Lower leg skin (tissue), 4 donors: ENCODE measurements around the gene DEFB110. TPM values are rescaled to one million over a fixed set of nuclear protein-coding genes. Genes with fewer than 3 reads are reported as not detected.

ENCODE experiments used
- DNase-seq, 2 donors: peaks; one replicate each; pipeline ENCODE4 v3.0.0-alpha.2; 2019; ENCODE audit warnings: low spot score in 2 of 2
- H3K4me3 ChIP-seq: fragments of 200-600 bp; sonication (generic); 2 replicates; pipeline ENCODE4 v1.5.1; 2017; ENCODE audit warnings: mild to moderate bottlenecking, low read depth; ENCODE audit not compliant: poor library complexity, severe bottlenecking
- CTCF ChIP-seq, 3 donors: fragments of 450-650 bp; IDR thresholded peaks; one replicate each; pipeline ENCODE4 v1.5.1; 2016; ENCODE audit warnings: antibody characterized with exemption in 3 of 3, mild to moderate bottlenecking in 3 of 3, moderate library complexity in 2 of 3
- POLR2A ChIP-seq, 2 donors: fragments of 450-650 bp; IDR thresholded peaks; one replicate each; pipeline ENCODE4 v1.6.1; 2016 to 2017; ENCODE audit warnings: antibody characterized with exemption in 2 of 2, mild to moderate bottlenecking in 1 of 2, moderate library complexity in 1 of 2
- WGBS, 2 donors: methylation state at CpG; one replicate each; pipeline ENCODE4 v1.1.5; 2018; 5-methylcytosine and 5-hydroxymethylcytosine counted together
- intact Hi-C: fragments of 100-400 bp; cut with DNase I; formaldehyde crosslinking; loops from one replicate; pipeline ENCODE4 v1.15.0; 2023; ENCODE audit warnings: low total_unique reads
- total RNA-seq, 4 donors: library from RNA; depleted of rRNA; stranded (reverse); fragments of >200 nt; gene quantifications; one replicate each; pipeline ENCODE4 v1.1.0, GENCODE V29; 2016

DEFB110 gene
- total RNA-seq, 4 donors from 2014 or later: not detected

- 79 to 87% methylated on average over 2 of the region's 2 CpGs for WGBS, 2 donors
- TF ChIP-seq CTCF (IDR thresholded peaks at IDR 0.05): no peak
- no peak for TF ChIP-seq POLR2A (IDR thresholded peaks at IDR 0.05)
- no peak overlapping the region for H3K4me3 ChIP-seq
- no peak for DNase-seq
- intact Hi-C loops: no loop called here
These were observed 32.9 kb downstream of the DEFB110 start for GRCh38 chr6:49988900-49989299.

GRCh38 chr6:49987749-49988148, 34.0 kb downstream of the DEFB110 start:
- intact Hi-C loops: no loop called here
- WGBS, 2 donors: 92 to 98% methylated on average over 2 of the region's 2 CpGs
- TF ChIP-seq POLR2A (IDR thresholded peaks at IDR 0.05): no peak
- no peak overlapping the region for H3K4me3 ChIP-seq
- no peak for DNase-seq

GRCh38 chr6:49986551-49986950, 35.2 kb downstream of the DEFB110 start:
- no peak for TF ChIP-seq POLR2A (IDR thresholded peaks at IDR 0.05)
- no peak for TF ChIP-seq CTCF (IDR thresholded peaks at IDR 0.05)
- intact Hi-C loops: no loop called here
- WGBS, 2 donors: 26 to 35% methylated on average over 1 of the region's 1 CpG
- H3K4me3 ChIP-seq: no peak overlapping the region
- no peak for DNase-seq

- DNase-seq: no peak
- TF ChIP-seq CTCF (IDR thresholded peaks at IDR 0.05): no peak
- no peak for TF ChIP-seq POLR2A (IDR thresholded peaks at IDR 0.05)
- intact Hi-C loops: no loop called here
- H3K4me3 ChIP-seq: no peak overlapping the region
- 81 to 91% methylated on average over 2 of the region's 2 CpGs for WGBS, 2 donors
These were observed 39.7 kb downstream of the DEFB110 start for GRCh38 chr6:49982046-49982445.

GRCh38 chr6:49980898-49981297, 40.9 kb downstream of the DEFB110 start:
- intact Hi-C loops: no loop called here
- 39 to 55% methylated on average over 1 of the region's 1 CpG for WGBS, 2 donors
- H3K4me3 ChIP-seq: no peak overlapping the region
- no peak for TF ChIP-seq POLR2A (IDR thresholded peaks at IDR 0.05)
- no peak for TF ChIP-seq CTCF (IDR thresholded peaks at IDR 0.05)
- DNase-seq: no peak

GRCh38 chr6:49979584-49979983, 42.2 kb downstream of the DEFB110 start:
- intact Hi-C loops: no loop called here
- TF ChIP-seq CTCF (IDR thresholded peaks at IDR 0.05) (no peak), POLR2A (IDR thresholded peaks at IDR 0.05) (no peak)
- WGBS, 2 donors: 77 to 83% methylated on average over 4 of the region's 4 CpGs
- no peak for DNase-seq
- no peak overlapping the region for H3K4me3 ChIP-seq
